IMR-90 (cell line): ENCODE results near the gene SMYD2. TPM values are rescaled to one million over a fixed set of nuclear protein-coding genes. Genes with fewer than 3 reads are reported as not detected.

Experiments used
- ATAC-seq: fragments of 200-7000 bp; cut with Tn5 transposase; 2 replicates; pipeline ENCODE4 v1.9.1; 2020; ENCODE audit warnings: low read depth, mild to moderate bottlenecking, moderate library complexity
- BruUV-seq: library from RNA; stranded (reverse); fragments of 400-500 nt; replicated peaks from 2 replicates; lab custom pipeline; 2021; lab: Mats Ljungman, UMichigan
- CTCF ChIA-PET: fragments of 300-600 bp; formaldehyde crosslinking; extraction: SDS; loops from one replicate; lab custom pipeline; 2021; ENCODE audit warnings: antibody characterized with exemption; lab: Yijun Ruan, JAX
- POLR2A ChIA-PET: fragments of 300-600 bp; sonication (Branson Sonifier 250); formaldehyde crosslinking; loops from one replicate; lab custom pipeline; 2022; ENCODE audit warnings: antibody characterized with exemption; ENCODE audit not compliant: unreplicated experiment; lab: Charles Lee
- DNase-seq: peaks from one replicate; pipeline ENCODE4 v3.0.0; 2013
- H2AFZ ChIP-seq: replicated peaks from 2 replicates; pipeline ENCODE3; 2013; ENCODE audit warnings: low read length, mild to moderate bottlenecking; ENCODE audit not compliant: poor library complexity
- H2AK5ac ChIP-seq: 2 replicates; pipeline ENCODE4 v1.6.1; 2013; ENCODE audit warnings: low read depth, low read length, inconsistent platforms
- H2AK9ac ChIP-seq: replicated peaks from 2 replicates; pipeline ENCODE3; 2013; ENCODE audit warnings: mild to moderate bottlenecking, low read depth, low read length, moderate library complexity; ENCODE audit not compliant: poor library complexity
- H2BK120ac ChIP-seq: 2 replicates; pipeline ENCODE4 v1.6.1; 2013; ENCODE audit warnings: low read depth, low read length, inconsistent platforms
- H2BK15ac ChIP-seq: 3 replicates; pipeline ENCODE4 v1.6.1; 2013; ENCODE audit warnings: low read depth, low read length, inconsistent platforms
- H2BK20ac ChIP-seq: 2 replicates; pipeline ENCODE4 v1.6.1; 2013; ENCODE audit warnings: low read depth, mild to moderate bottlenecking, inconsistent platforms, low read length, moderate library complexity
- H2BK5ac ChIP-seq: 2 replicates; pipeline ENCODE4 v1.6.1; 2013; ENCODE audit warnings: mild to moderate bottlenecking, low read depth, low read length, inconsistent platforms; ENCODE audit not compliant: poor library complexity, severe bottlenecking
- H3K14ac ChIP-seq: replicated peaks from 2 replicates; pipeline ENCODE4 v1.6.1; 2013; ENCODE audit warnings: low read depth, low read length, inconsistent platforms
- H3K18ac ChIP-seq: 2 replicates; pipeline ENCODE4 v1.6.1; 2013; ENCODE audit warnings: low read depth, low read length, control low read depth
- H3K23ac ChIP-seq: 2 replicates; pipeline ENCODE4 v1.6.1; 2013; ENCODE audit warnings: low read depth, low read length, inconsistent platforms
- H3K27ac ChIP-seq: 2 replicates; pipeline ENCODE4 v1.5.1; 2013; ENCODE audit warnings: mild to moderate bottlenecking, control low read depth, low read length; ENCODE audit not compliant: insufficient read depth
- H3K27me3 ChIP-seq: 2 replicates; pipeline ENCODE4 v1.6.1; 2013; ENCODE audit warnings: low read length; ENCODE audit not compliant: control insufficient read depth, insufficient read depth
- H3K36me3 ChIP-seq: 2 replicates; pipeline ENCODE4 v1.6.1; 2013; ENCODE audit warnings: low read length, mixed read lengths; ENCODE audit not compliant: control insufficient read depth, insufficient read depth
- H3K4ac ChIP-seq: 2 replicates; pipeline ENCODE4 v1.6.1; 2013; ENCODE audit warnings: low read depth, low read length, inconsistent platforms
- H3K4me1 ChIP-seq: 2 replicates; pipeline ENCODE4 v1.6.1; 2013; ENCODE audit warnings: low read length, mixed read lengths; ENCODE audit not compliant: control insufficient read depth, insufficient read depth
- H3K4me2 ChIP-seq: 2 replicates; pipeline ENCODE4 v1.6.1; 2013; ENCODE audit warnings: low read depth, mild to moderate bottlenecking, control low read depth, low read length, moderate library complexity
- H3K4me3 ChIP-seq: 2 replicates; pipeline ENCODE4 v1.5.1; 2013; ENCODE audit warnings: low read depth, mild to moderate bottlenecking, control low read depth, low read length, moderate library complexity; ENCODE audit not compliant: insufficient read depth
- H3K56ac ChIP-seq: 2 replicates; pipeline ENCODE4 v1.6.1; 2013; ENCODE audit warnings: low read length, inconsistent platforms; ENCODE audit not compliant: insufficient read depth; ENCODE audit errors: extremely low read depth
- H3K79me1 ChIP-seq, 2 experiments: 2 replicates each; pipeline ENCODE4 v1.6.1; 2013; ENCODE audit warnings: low read length in 2 of 2, inconsistent platforms in 1 of 2, low read depth in 1 of 2
- H3K9ac ChIP-seq: 2 replicates; pipeline ENCODE4 v1.6.1; 2013; ENCODE audit warnings: low read depth, low read length, control low read depth
- H3K9me1 ChIP-seq: 2 replicates; pipeline ENCODE4 v1.6.1; 2013; ENCODE audit warnings: low read length, inconsistent platforms; ENCODE audit not compliant: insufficient read depth
- H3K9me3 ChIP-seq: 2 replicates; pipeline ENCODE4 v1.6.1; 2013; ENCODE audit warnings: low read length; ENCODE audit not compliant: control insufficient read depth, insufficient read depth
- H4K20me1 ChIP-seq: 2 replicates; pipeline ENCODE4 v1.6.1; 2013; ENCODE audit warnings: low read length, inconsistent platforms; ENCODE audit not compliant: insufficient read depth
- H4K5ac ChIP-seq: 2 replicates; pipeline ENCODE4 v1.6.1; 2013; ENCODE audit warnings: mild to moderate bottlenecking, low read depth, low read length, control low read depth
- H4K8ac ChIP-seq, 2 experiments: 2 replicates each; pipeline ENCODE4 v1.6.1; 2013; ENCODE audit warnings: low read depth in 2 of 2, low read length in 2 of 2, control low read depth in 1 of 2, inconsistent platforms in 1 of 2
- H4K91ac ChIP-seq: 2 replicates; pipeline ENCODE4 v1.6.1; 2013; ENCODE audit warnings: low read depth, low read length, inconsistent platforms; ENCODE audit not compliant: insufficient read depth
- BHLHE40 ChIP-seq: fragments of 150-350 bp; IDR thresholded peaks from 2 replicates; pipeline ENCODE4 v1.6.1; 2016; ENCODE audit warnings: mild to moderate bottlenecking, low read depth, low read length
- CEBPB ChIP-seq: IDR thresholded peaks from 2 replicates; pipeline ENCODE4 v1.6.1; 2012; ENCODE audit warnings: low read depth, low read length, improper control_type of control experiment
- CHD1 ChIP-seq: IDR thresholded peaks from 2 replicates; pipeline ENCODE4 v1.6.1; 2012; ENCODE audit warnings: low read depth, low read length, improper control_type of control experiment
- FOS ChIP-seq: fragments of 150-350 bp; IDR thresholded peaks from 2 replicates; pipeline ENCODE4 v1.6.1; 2016; ENCODE audit warnings: low read depth, low read length
- MAFK ChIP-seq: IDR thresholded peaks from 2 replicates; pipeline ENCODE4 v1.6.1; 2012; ENCODE audit warnings: low read depth, low read length, improper control_type of control experiment
- MAZ ChIP-seq: IDR thresholded peaks from 2 replicates; pipeline ENCODE4 v1.6.1; 2012; ENCODE audit warnings: low read depth, mild to moderate bottlenecking, low read length, improper control_type of control experiment, moderate library complexity, borderline replicate concordance
- NFE2L2 ChIP-seq: fragments of 150-350 bp; IDR thresholded peaks from 2 replicates; pipeline ENCODE4 v1.6.1; 2016; ENCODE audit warnings: low read depth, mild to moderate bottlenecking, low read length
- POLR2A ChIP-seq: IDR thresholded peaks from 2 replicates; pipeline ENCODE4 v1.6.1; 2012; ENCODE audit warnings: mild to moderate bottlenecking, low read depth, low read length
- RCOR1 ChIP-seq: IDR thresholded peaks from 2 replicates; pipeline ENCODE4 v1.6.1; 2012; ENCODE audit warnings: mild to moderate bottlenecking, low read length, improper control_type of control experiment; ENCODE audit not compliant: insufficient replicate concordance
- RFX5 ChIP-seq: IDR thresholded peaks from 2 replicates; pipeline ENCODE4 v1.8.0; 2012; ENCODE audit warnings: low read depth, mild to moderate bottlenecking, low read length, moderate library complexity
- SMC3 ChIP-seq: fragments of 150-350 bp; IDR thresholded peaks from 2 replicates; pipeline ENCODE4 v1.6.1; 2016; ENCODE audit warnings: low read depth, mild to moderate bottlenecking, antibody characterized with exemption, low read length, moderate library complexity
- WGBS, 2 experiments: methylation state at CpG; one replicate each; pipeline versions ENCODE4 v1.1.5 to v1.1.7; 2013; ENCODE audit warnings: missing lambda C conversion rate in 2 of 2; ENCODE audit not compliant: insufficient read length in 1 of 2; ENCODE audit errors: extremely low coverage in 2 of 2; 5-methylcytosine and 5-hydroxymethylcytosine counted together
- dilution Hi-C: fragments of 300-500 bp; cut with HindIII; formaldehyde crosslinking; loops from one replicate; pipeline ENCODE4 v1.14.3; 2018; ENCODE audit warnings: low sequenced_read_pairs; ENCODE audit not compliant: unreplicated experiment
- in situ Hi-C: fragments of 300-500 bp; cut with MboI; formaldehyde crosslinking; loops from 3 replicates; pipeline ENCODE4 v1.14.3; 2019; ENCODE audit warnings: low sequenced_read_pairs, inconsistent platforms, mixed read lengths
- intact Hi-C: fragments of 100-400 bp; cut with micrococcal nuclease; formaldehyde crosslinking; loops from 2 replicates; pipeline ENCODE4 v1.10.0; 2022
- polyA plus RNA-seq, 3 experiments: library from polyadenylated mRNA; depleted of rRNA; stranded (reverse); fragments of >200 nt; gene quantifications; 2 replicates each; pipeline ENCODE4 v1.2.3, GENCODE V29; 2012; ENCODE audit warnings: low replicate concordance in 1 of 3
- total RNA-seq: library from RNA; depleted of rRNA; stranded (reverse); fragments of >200 nt; gene quantifications from 2 replicates; pipeline ENCODE4 v1.2.3, GENCODE V29; 2012
- TF ChIP-seq, protein P1 (sequence below): fragments of 150-350 bp; IDR thresholded peaks from 2 replicates; pipeline ENCODE4 v1.6.1; 2016; ENCODE audit warnings: low read depth, mild to moderate bottlenecking, low read length, moderate library complexity, borderline replicate concordance
- TF ChIP-seq, protein P2 (sequence below): conservative IDR thresholded peaks from 2 replicates; pipeline ENCODE4 v1.5.1; 2012; ENCODE audit warnings: mild to moderate bottlenecking, low read depth, low read length, improper control_type of control experiment
- TF ChIP-seq, protein P3 (sequence below): fragments of 150-350 bp; IDR thresholded peaks from 2 replicates; pipeline ENCODE4 v1.6.1; 2017; ENCODE audit warnings: mild to moderate bottlenecking, antibody characterized with exemption, low read length, low read depth

The SMYD2 gene
- total and polyA plus RNA-seq, 2 of the 4 experiments (the other 2 are of a cell fraction): 32.7 to 61.7 TPM

DNA sequence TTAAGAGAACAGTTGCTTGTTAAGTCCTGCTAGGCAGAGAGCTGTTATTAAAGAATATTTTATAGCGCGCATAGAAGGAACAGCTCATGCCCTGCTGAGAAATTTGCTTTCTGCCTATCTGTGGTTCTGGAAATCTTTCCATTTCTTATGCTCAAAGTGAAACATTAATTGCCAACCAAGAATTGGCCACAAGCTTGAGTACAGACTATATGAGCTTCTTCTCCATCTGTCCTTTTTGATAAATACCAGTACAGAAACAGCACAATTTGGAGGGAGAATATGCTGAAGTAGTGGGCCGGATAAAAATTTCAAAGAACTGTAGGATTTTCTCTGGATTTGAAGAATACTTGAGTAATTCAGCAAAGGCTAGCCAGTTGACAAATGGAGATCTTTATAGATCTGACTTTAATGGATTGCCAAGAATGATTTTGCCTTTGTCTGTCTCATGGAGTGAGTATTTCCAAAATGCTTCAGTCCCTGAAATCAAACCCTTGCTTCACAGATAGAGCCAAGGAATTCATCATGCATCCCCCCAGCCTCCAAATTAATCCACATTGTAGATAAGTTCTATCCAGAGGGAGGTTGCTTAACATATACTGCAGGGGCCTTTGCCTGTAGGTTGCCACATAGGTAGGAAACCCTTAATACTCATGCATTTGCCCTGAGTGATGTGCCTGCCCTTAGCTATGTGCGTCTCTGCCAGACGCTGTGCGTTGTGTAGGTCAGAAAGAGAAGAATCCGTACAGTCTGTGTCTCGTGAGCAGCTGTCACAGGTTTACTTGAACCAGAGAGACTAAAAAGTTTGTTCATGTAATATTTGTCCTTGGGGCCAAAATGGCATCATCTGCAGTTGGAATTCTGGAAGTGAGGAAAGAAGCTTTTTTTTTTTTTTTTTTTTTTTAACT is 44.2 kb downstream of the SMYD2 start:
- ChIA-PET CTCF (interaction anchor here (0.6 to 4.2 kb wide), 5 partner anchors 63 to 111 kb away, joined by 3 to 51 read pairs (median 6); no protein-coding TSS in a partner anchor), POLR2A (no interaction called here)
- H3K79me1 ChIP-seq: no peaks in the 10 kb centered on the region
- no peaks in the 10 kb centered on the region for H3K4me1 ChIP-seq
- in situ Hi-C loops: loop anchor here (5.0 kb wide), 1 partner anchor 53 kb away; no protein-coding TSS in a partner anchor
- H3K56ac ChIP-seq: no peak overlapping the region
- H3K4me2 ChIP-seq: no peak overlapping the region
- H4K8ac ChIP-seq: no peak overlapping the region
- no peaks in the 10 kb centered on the region for H4K20me1 ChIP-seq
- no peak overlapping the region for H3K4ac ChIP-seq
- no peak overlapping the region for H3K18ac ChIP-seq
- no peak overlapping the region for H2BK120ac ChIP-seq
- H2AK5ac ChIP-seq: no peak overlapping the region
- H3K14ac ChIP-seq: no peak overlapping the region
- H3K23ac ChIP-seq: no peak overlapping the region
- no peaks in the 10 kb centered on the region for H3K27me3 ChIP-seq
- no peak overlapping the region for H2AK9ac ChIP-seq
- no peak overlapping the region for H2BK5ac ChIP-seq
- no peak overlapping the region for H3K9ac ChIP-seq
- intact Hi-C loops: loop anchor here (5.0 to 10.0 kb wide), 2 partner anchors 1080 to 1203 kb away; no protein-coding TSS in a partner anchor
- no peak for TF ChIP-seq MAFK
- no peak for TF ChIP-seq MAZ
- TF ChIP-seq CEBPB: no peak
- TF ChIP-seq RFX5: no peak
- TF ChIP-seq, protein P1, sequence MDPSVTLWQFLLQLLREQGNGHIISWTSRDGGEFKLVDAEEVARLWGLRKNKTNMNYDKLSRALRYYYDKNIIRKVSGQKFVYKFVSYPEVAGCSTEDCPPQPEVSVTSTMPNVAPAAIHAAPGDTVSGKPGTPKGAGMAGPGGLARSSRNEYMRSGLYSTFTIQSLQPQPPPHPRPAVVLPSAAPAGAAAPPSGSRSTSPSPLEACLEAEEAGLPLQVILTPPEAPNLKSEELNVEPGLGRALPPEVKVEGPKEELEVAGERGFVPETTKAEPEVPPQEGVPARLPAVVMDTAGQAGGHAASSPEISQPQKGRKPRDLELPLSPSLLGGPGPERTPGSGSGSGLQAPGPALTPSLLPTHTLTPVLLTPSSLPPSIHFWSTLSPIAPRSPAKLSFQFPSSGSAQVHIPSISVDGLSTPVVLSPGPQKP: no peak
- TF ChIP-seq, protein P2, sequence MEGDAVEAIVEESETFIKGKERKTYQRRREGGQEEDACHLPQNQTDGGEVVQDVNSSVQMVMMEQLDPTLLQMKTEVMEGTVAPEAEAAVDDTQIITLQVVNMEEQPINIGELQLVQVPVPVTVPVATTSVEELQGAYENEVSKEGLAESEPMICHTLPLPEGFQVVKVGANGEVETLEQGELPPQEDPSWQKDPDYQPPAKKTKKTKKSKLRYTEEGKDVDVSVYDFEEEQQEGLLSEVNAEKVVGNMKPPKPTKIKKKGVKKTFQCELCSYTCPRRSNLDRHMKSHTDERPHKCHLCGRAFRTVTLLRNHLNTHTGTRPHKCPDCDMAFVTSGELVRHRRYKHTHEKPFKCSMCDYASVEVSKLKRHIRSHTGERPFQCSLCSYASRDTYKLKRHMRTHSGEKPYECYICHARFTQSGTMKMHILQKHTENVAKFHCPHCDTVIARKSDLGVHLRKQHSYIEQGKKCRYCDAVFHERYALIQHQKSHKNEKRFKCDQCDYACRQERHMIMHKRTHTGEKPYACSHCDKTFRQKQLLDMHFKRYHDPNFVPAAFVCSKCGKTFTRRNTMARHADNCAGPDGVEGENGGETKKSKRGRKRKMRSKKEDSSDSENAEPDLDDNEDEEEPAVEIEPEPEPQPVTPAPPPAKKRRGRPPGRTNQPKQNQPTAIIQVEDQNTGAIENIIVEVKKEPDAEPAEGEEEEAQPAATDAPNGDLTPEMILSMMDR: no peak
- TF ChIP-seq, protein P3, sequence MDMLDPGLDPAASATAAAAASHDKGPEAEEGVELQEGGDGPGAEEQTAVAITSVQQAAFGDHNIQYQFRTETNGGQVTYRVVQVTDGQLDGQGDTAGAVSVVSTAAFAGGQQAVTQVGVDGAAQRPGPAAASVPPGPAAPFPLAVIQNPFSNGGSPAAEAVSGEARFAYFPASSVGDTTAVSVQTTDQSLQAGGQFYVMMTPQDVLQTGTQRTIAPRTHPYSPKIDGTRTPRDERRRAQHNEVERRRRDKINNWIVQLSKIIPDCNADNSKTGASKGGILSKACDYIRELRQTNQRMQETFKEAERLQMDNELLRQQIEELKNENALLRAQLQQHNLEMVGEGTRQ: no peak
- TF ChIP-seq CHD1: no peak
- TF ChIP-seq POLR2A: no peak
- TF ChIP-seq BHLHE40: no peak
- TF ChIP-seq NFE2L2: no peak
- no peak for TF ChIP-seq SMC3
- no peak for TF ChIP-seq RCOR1
- no peak for TF ChIP-seq FOS
- 98% methylated on average over 5 of the region's 8 CpGs; no CpG with 5 or more reads in 1 of the 2 experiments for WGBS, 2 experiments
- no peak overlapping the region for H4K5ac ChIP-seq
- H2BK20ac ChIP-seq: no peak overlapping the region
- no peak overlapping the region for H2BK15ac ChIP-seq
- no peaks in the 10 kb centered on the region for H3K9me1 ChIP-seq
- peaks cover 2% of the 10 kb centered on the region; the same call in 1 of the 2 replicates for H3K36me3 ChIP-seq
- no peaks in the 10 kb centered on the region for H3K9me3 ChIP-seq
- ATAC-seq (no peak), DNase-seq (no peak)
- H3K4me3 ChIP-seq: no peak overlapping the region
- dilution Hi-C loops: no loop called here
- H3K27ac ChIP-seq: no peak overlapping the region
- H4K91ac ChIP-seq: no peak overlapping the region
- BruUV-seq: no TSS peak
- H2AFZ ChIP-seq: no peak overlapping the region
